A673 (cell line): ENCODE measurements around the gene SSC4D.

Source experiments
- EZH2 ChIP-seq: fragments of 200-600 bp; sonication (generic); IDR thresholded peaks from 2 replicates; pipeline ENCODE4 v1.6.1; 2017; ENCODE audit warnings: borderline replicate concordance, low read depth, mild to moderate bottlenecking, mixed read lengths, antibody characterized with exemption, low read length; ENCODE audit not compliant: poor library complexity, severe bottlenecking
- TF ChIP-seq, protein P1 (sequence below): fragments of 300-800, 200-600 bp; sonication (generic); conservative IDR thresholded peaks from 2 replicates; pipeline ENCODE4 v1.5.1; 2017; ENCODE audit warnings: low read depth, mild to moderate bottlenecking, antibody characterized with exemption, low read length, moderate library complexity, mixed read lengths

DNA sequence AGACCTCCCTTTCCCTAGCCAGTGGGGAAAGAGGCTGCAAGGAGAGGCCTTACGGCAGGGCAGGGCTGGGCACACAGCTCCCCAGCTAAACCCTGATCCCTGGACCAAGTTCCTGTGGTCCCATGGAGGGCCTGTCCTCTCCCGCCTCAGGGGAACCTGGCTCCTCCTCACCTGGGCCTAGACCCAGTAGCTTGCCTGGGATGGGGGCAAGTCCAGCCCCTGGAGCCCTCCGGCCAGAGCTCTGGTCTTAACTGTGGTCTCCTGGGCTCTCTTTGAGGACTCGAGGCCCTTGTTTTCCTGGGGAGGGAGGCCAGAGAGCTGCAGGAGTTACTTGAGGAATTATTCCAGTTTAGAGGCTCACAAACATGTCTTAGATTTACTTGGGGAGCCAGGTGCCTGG, 16.7 kb upstream of the SSC4D start:
- TF ChIP-seq, protein P1, sequence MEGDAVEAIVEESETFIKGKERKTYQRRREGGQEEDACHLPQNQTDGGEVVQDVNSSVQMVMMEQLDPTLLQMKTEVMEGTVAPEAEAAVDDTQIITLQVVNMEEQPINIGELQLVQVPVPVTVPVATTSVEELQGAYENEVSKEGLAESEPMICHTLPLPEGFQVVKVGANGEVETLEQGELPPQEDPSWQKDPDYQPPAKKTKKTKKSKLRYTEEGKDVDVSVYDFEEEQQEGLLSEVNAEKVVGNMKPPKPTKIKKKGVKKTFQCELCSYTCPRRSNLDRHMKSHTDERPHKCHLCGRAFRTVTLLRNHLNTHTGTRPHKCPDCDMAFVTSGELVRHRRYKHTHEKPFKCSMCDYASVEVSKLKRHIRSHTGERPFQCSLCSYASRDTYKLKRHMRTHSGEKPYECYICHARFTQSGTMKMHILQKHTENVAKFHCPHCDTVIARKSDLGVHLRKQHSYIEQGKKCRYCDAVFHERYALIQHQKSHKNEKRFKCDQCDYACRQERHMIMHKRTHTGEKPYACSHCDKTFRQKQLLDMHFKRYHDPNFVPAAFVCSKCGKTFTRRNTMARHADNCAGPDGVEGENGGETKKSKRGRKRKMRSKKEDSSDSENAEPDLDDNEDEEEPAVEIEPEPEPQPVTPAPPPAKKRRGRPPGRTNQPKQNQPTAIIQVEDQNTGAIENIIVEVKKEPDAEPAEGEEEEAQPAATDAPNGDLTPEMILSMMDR: no peak
- no peak for TF ChIP-seq EZH2
